ENCODE data around the gene MYCBP2.
"Not testable (repeated sequence)": the region's sequence is repeated elsewhere in the genome, so short reads cannot be mapped to it uniquely, and the experiment has no call there.

MYCBP2 gene

DNA sequence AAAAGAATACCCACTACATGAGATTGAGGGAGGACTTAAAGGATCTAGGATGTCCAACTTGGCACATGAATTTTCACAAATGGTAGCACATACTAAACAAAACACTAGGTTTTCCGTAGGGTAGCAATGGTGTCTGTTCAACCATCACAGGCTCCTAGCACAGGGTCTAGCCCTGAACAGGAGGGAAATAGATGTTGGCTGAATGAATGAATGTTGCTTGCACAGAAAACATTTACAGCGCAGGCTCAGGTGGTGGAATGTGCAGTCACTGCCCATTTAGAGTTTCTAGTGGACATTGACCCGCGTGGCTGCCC lies 1.9 kb upstream of the MYCBP2 start:
- TF ChIP-seq, protein P1, sequence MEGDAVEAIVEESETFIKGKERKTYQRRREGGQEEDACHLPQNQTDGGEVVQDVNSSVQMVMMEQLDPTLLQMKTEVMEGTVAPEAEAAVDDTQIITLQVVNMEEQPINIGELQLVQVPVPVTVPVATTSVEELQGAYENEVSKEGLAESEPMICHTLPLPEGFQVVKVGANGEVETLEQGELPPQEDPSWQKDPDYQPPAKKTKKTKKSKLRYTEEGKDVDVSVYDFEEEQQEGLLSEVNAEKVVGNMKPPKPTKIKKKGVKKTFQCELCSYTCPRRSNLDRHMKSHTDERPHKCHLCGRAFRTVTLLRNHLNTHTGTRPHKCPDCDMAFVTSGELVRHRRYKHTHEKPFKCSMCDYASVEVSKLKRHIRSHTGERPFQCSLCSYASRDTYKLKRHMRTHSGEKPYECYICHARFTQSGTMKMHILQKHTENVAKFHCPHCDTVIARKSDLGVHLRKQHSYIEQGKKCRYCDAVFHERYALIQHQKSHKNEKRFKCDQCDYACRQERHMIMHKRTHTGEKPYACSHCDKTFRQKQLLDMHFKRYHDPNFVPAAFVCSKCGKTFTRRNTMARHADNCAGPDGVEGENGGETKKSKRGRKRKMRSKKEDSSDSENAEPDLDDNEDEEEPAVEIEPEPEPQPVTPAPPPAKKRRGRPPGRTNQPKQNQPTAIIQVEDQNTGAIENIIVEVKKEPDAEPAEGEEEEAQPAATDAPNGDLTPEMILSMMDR (IDR thresholded peaks at IDR 0.05; ENCODE audit: low read depth, low read length), result no peak
- H3K4me3 ChIP-seq (ENCODE audit: low read depth, low read length), result peak overlapping the region; percentile 73

- TF ChIP-seq, protein P1 (IDR thresholded peaks at IDR 0.05; ENCODE audit: low read depth, low read length), result no peak
These were observed 1.4 kb downstream of the MYCBP2 start for GRCh38 chr13:77325371-77325980.

GRCh38 chr13:77323858-77324257 lies 3.0 kb downstream of the MYCBP2 start:
- TF ChIP-seq, protein P1 (IDR thresholded peaks at IDR 0.05; ENCODE audit: low read depth, low read length), result no peak
- no peak overlapping the region for H3K4me3 ChIP-seq (ENCODE audit: low read depth, low read length)

More at GRCh38 chr13:77325371-77325980, 1.4 kb downstream of the MYCBP2 start:
- H3K4me3 ChIP-seq (ENCODE audit: low read depth, low read length), result peak overlapping the region; percentile 93

GRCh38 chr13:77319536-77319935 lies 7.4 kb downstream of the MYCBP2 start:
- H3K4me3 ChIP-seq (ENCODE audit: low read depth, low read length), result no peak overlapping the region
- TF ChIP-seq, protein P1 (IDR thresholded peaks at IDR 0.05; ENCODE audit: low read depth, low read length), result no peak

GRCh38 chr13:77318741-77319140 lies 8.2 kb downstream of the MYCBP2 start:
- TF ChIP-seq, protein P1 (IDR thresholded peaks at IDR 0.05; ENCODE audit: low read depth, low read length), result no peak
- H3K4me3 ChIP-seq (ENCODE audit: low read depth, low read length), result no peak overlapping the region

GRCh38 chr13:77316430-77316829 lies 10.5 kb downstream of the MYCBP2 start:
- TF ChIP-seq, protein P1 (IDR thresholded peaks at IDR 0.05; ENCODE audit: low read depth, low read length), result no peak
- no peak overlapping the region for H3K4me3 ChIP-seq (ENCODE audit: low read depth, low read length)

- not testable (repeated sequence) for H3K4me3 ChIP-seq (ENCODE audit: low read depth, low read length)
These were observed 11.4 kb downstream of the MYCBP2 start for GRCh38 chr13:77315509-77315908.

- TF ChIP-seq, protein P1 (IDR thresholded peaks at IDR 0.05; ENCODE audit: low read depth, low read length), result no peak
- no peak overlapping the region for H3K4me3 ChIP-seq (ENCODE audit: low read depth, low read length)
These were observed 13.0 kb downstream of the MYCBP2 start for GRCh38 chr13:77313923-77314322.

Measured in WI38 (cell line).